Endometrial microvascular endothelial cells (primary cell): ENCODE data around the gene NEURL1. TPM values are rescaled to one million over a fixed set of nuclear protein-coding genes. Genes with fewer than 3 reads are reported as not detected.

ENCODE experiments used
- in situ Hi-C: cut with HindIII; loops from 2 replicates; pipeline ENCODE4 v1.10.0; 2017; ENCODE audit warnings: low sequenced_read_pairs, low pct_unique_long_range_greater_than_20kb; ENCODE audit errors: inconsistent ontology term
- total RNA-seq: library from RNA; depleted of rRNA; stranded (reverse); fragments of >200 nt; gene quantifications from one replicate; pipeline ENCODE4 v1.2.3, GENCODE V29; 2015; ENCODE audit errors: inconsistent ontology term

The NEURL1 gene
- total RNA-seq, 1 donor from 2014 or later, result not detected

- in situ Hi-C loops, result no loop called here
Measured at GRCh38 chr10:103585011-103585405, 91.5 kb downstream of the NEURL1 start.

GRCh38 chr10:103587073-103587472 lies 93.6 kb downstream of the NEURL1 start:
- in situ Hi-C loops, result no loop called here

GRCh38 chr10:103589074-103589630 lies 95.6 kb downstream of the NEURL1 start:
- in situ Hi-C loops, result no loop called here

- in situ Hi-C loops, result no loop called here
Measured at GRCh38 chr10:103590060-103590459, 96.6 kb downstream of the NEURL1 start.

GRCh38 chr10:103590744-103591291 lies 97.3 kb downstream of the NEURL1 start:
- in situ Hi-C loops, result no loop called here

- in situ Hi-C loops, result no loop called here
Measured at GRCh38 chr10:103592186-103593021, 98.9 kb downstream of the NEURL1 start.

- in situ Hi-C loops, result no loop called here
Measured at GRCh38 chr10:103593022-103593570, 99.6 kb downstream of the NEURL1 start.

GRCh38 chr10:103595933-103596726 lies 102.6 kb downstream of the NEURL1 start:
- in situ Hi-C loops, result no loop called here

- in situ Hi-C loops, result no loop called here
Measured at GRCh38 chr10:103597003-103597402, 103.5 kb downstream of the NEURL1 start.

- in situ Hi-C loops, result no loop called here
Measured at GRCh38 chr10:103598654-103599115, 105.2 kb downstream of the NEURL1 start.

- in situ Hi-C loops, result no loop called here
Measured at GRCh38 chr10:103599211-103599610, 105.7 kb downstream of the NEURL1 start.

- in situ Hi-C loops, result no loop called here
Measured at GRCh38 chr10:103599907-103600306, 106.4 kb downstream of the NEURL1 start.

- in situ Hi-C loops, result no loop called here
Measured at GRCh38 chr10:103600325-103600724, 106.8 kb downstream of the NEURL1 start.

- in situ Hi-C loops, result no loop called here
Measured at GRCh38 chr10:103600956-103601569, 107.6 kb downstream of the NEURL1 start.

GRCh38 chr10:103602028-103602851 lies 108.7 kb downstream of the NEURL1 start:
- in situ Hi-C loops, result no loop called here

- in situ Hi-C loops, result no loop called here
Measured at GRCh38 chr10:103602852-103603155, 109.3 kb downstream of the NEURL1 start.

- in situ Hi-C loops, result no loop called here
Measured at GRCh38 chr10:103603382-103603781, 109.9 kb downstream of the NEURL1 start.
